Right atrium auricular region (tissue), 2 donors: ENCODE results near the gene TIMM13. TPM values are rescaled to one million over a fixed set of nuclear protein-coding genes. Genes with fewer than 3 reads are reported as not detected.
"Not testable (repeated sequence)": the region's sequence is repeated elsewhere in the genome, so short reads cannot be mapped to it uniquely, and the experiment has no call there.

Experiments
- DNase-seq: peaks from one replicate; pipeline ENCODE4 v3.0.0-alpha.2; 2019; ENCODE audit warnings: low spot score
- H3K27ac ChIP-seq, 2 donors: fragments of 200-600 bp; sonication (generic); 1 replicate in 1 of 2; 2 replicates in 1 of 2; pipeline ENCODE4 v1.5.1; 2016 to 2019
- H3K27me3 ChIP-seq, 2 donors: fragments of 200-600 bp; sonication (generic); one replicate each; pipeline versions ENCODE4 v1.5.1 to v1.6.0; 2017 to 2019
- H3K36me3 ChIP-seq: fragments of 200-600 bp; sonication (generic); one replicate; pipeline ENCODE4 v1.5.1; 2016
- H3K4me1 ChIP-seq, 2 donors: fragments of 200-600 bp; sonication (generic); one replicate each; pipeline versions ENCODE4 v1.5.1 to v1.6.0; 2017 to 2019
- H3K4me3 ChIP-seq, 2 donors: fragments of 200-600 bp; sonication (generic); 1 replicate in 1 of 2; 2 replicates in 1 of 2; pipeline ENCODE4 v1.5.1; 2017 to 2019; ENCODE audit warnings: mild to moderate bottlenecking in 1 of 2, moderate library complexity in 1 of 2
- H3K9me3 ChIP-seq, 2 donors: fragments of 200-600 bp; sonication (generic); one replicate each; pipeline ENCODE4 v1.5.1; 2019
- CTCF ChIP-seq, 2 donors: fragments of 200-600 bp; sonication (generic); IDR thresholded peaks; one replicate each; pipeline ENCODE4 v1.5.1; 2019; ENCODE audit warnings: antibody characterized with exemption in 2 of 2
- total RNA-seq, 2 donors: library from RNA; depleted of rRNA; stranded (reverse); fragments of >200 nt; gene quantifications; one replicate each; pipeline ENCODE4 v1.1.0, GENCODE V29; 2016

The TIMM13 gene
- total RNA-seq, 2 donors from 2014 or later, result 37.1 to 37.2 TPM

- H3K27me3 ChIP-seq, result no peaks in the 10 kb centered on the region
- H3K36me3 ChIP-seq, result peaks cover 9% of the 10 kb centered on the region
- no peak overlapping the region for H3K4me3 ChIP-seq
- H3K9me3 ChIP-seq, result no peaks in the 10 kb centered on the region
- DNase-seq, result no peak
- TF ChIP-seq CTCF (IDR thresholded peaks at IDR 0.05), result no peak
- peaks cover 0 to 33% of the 10 kb centered on the region in 2 donors for H3K4me1 ChIP-seq
- H3K27ac ChIP-seq, result no peak overlapping the region
Measured at GRCh38 chr19:2421581-2422306, 5.6 kb downstream of the TIMM13 start.

GRCh38 chr19:2420490-2420889 lies 6.9 kb downstream of the TIMM13 start:
- Histone ChIP-seq H3K9me3 (no peaks in the 10 kb centered on the region), H3K36me3 (peaks cover 3% of the 10 kb centered on the region), H3K4me3 (no peak overlapping the region), H3K27me3 (no peaks in the 10 kb centered on the region), H3K4me1 (peaks cover 0 to 20% of the 10 kb centered on the region in 2 donors), H3K27ac (no peak overlapping the region)
- TF ChIP-seq CTCF (IDR thresholded peaks at IDR 0.05), result no peak
- no peak for DNase-seq

GRCh38 chr19:2419754-2420153 lies 7.6 kb downstream of the TIMM13 start:
- TF ChIP-seq CTCF (IDR thresholded peaks at IDR 0.05), result no peak
- DNase-seq, result no peak
- peaks cover 0 to 13% of the 10 kb centered on the region in 2 donors for H3K4me1 ChIP-seq
- peaks cover 3% of the 10 kb centered on the region for H3K36me3 ChIP-seq
- no peak overlapping the region for H3K27ac ChIP-seq
- no peak overlapping the region for H3K4me3 ChIP-seq
- no peaks in the 10 kb centered on the region for H3K9me3 ChIP-seq
- H3K27me3 ChIP-seq, result no peaks in the 10 kb centered on the region

GRCh38 chr19:2417881-2418406 lies 9.4 kb downstream of the TIMM13 start:
- peaks cover 0 to 2% of the 10 kb centered on the region in 2 donors for H3K4me1 ChIP-seq
- H3K4me3 ChIP-seq, result no peak overlapping the region
- DNase-seq, result no peak
- no peaks in the 10 kb centered on the region for H3K27me3 ChIP-seq
- TF ChIP-seq CTCF (IDR thresholded peaks at IDR 0.05), result no peak
- no peaks in the 10 kb centered on the region for H3K9me3 ChIP-seq
- H3K27ac ChIP-seq, result no peak overlapping the region
- peaks cover 3% of the 10 kb centered on the region for H3K36me3 ChIP-seq

GRCh38 chr19:2417436-2417835 lies 9.9 kb downstream of the TIMM13 start:
- H3K27me3 ChIP-seq, H3K9me3 ChIP-seq, H3K27ac ChIP-seq, DNase-seq, H3K36me3 ChIP-seq, H3K4me3 ChIP-seq, H3K4me1 ChIP-seq: not testable (repeated sequence)

- H3K27ac ChIP-seq, result no peak overlapping the region
- peaks cover 3% of the 10 kb centered on the region for H3K36me3 ChIP-seq
- no peaks in the 10 kb centered on the region for H3K27me3 ChIP-seq
- no peaks in the 10 kb centered on the region for H3K9me3 ChIP-seq
- no peak overlapping the region for H3K4me3 ChIP-seq
- no peak for DNase-seq
- H3K4me1 ChIP-seq, result no peaks in the 10 kb centered on the region
- no peak for TF ChIP-seq CTCF (IDR thresholded peaks at IDR 0.05)
Measured at GRCh38 chr19:2416321-2417097, 10.9 kb downstream of the TIMM13 start.
